ENCODE results near the gene MUC3A. TPM values are rescaled to one million over a fixed set of nuclear protein-coding genes. Genes with fewer than 3 reads are reported as not detected.

The MUC3A gene
- total and polyA plus RNA-seq, 2 experiments from 2014 or later, result 4.9 to 9.4 TPM

DNA sequence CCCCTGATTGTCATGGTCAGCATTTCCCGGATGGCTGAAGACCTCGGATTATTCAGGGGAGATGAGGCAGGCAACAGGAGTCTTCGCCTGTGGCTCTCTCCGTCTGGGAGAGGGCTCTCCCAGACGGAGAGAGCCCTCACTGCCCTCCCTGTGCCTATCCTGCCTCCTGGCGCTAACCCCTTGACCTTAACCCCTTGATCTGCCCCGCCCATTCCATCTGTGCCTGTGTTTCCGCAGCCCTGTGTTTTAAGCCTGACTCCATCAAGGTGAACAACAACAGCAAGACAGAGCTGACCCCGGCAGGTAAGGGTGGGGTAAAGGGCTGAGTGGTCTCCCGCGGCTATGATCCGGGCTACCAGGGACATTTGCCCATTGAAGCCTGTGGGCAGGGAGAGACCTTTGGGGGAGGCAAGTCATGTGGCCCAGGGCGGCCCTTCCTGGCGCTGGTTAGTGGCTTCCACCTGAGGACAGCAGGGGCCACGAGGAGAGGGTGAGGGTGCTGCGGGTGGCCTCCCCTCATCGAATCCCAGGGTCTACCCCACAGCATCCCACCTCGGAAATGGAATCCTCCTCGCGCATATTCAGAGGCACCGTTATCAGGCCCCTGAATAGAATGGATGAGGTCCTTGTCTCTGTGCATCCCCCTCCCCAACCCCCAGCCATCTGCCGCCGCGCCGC is 15.8 kb downstream of the MUC3A start:
- Histone ChIP-seq H3K9me2 (replicated peaks; ENCODE audit: insufficient read depth) (no peaks in the 10 kb centered on the region), H3K79me2 (no peaks in the 10 kb centered on the region), H3K27me3 (peaks cover 82% of the 10 kb centered on the region), H2AFZ (peak overlapping the region; percentile 40), H3K9me3 (ENCODE audit: low read depth) (no peaks in the 10 kb centered on the region), H3K36me3 (replicated peaks; ENCODE audit: insufficient read depth, low read depth) (no peaks in the 10 kb centered on the region), H3K4me2 (peak overlapping the region; percentile 81), H3K4me3 (no peak overlapping the region), H3K4me1 (ENCODE audit: insufficient read depth) (peaks cover 9% of the 10 kb centered on the region), H3K27ac (no peak overlapping the region), H4K20me1 (ENCODE audit: insufficient read depth, poor library complexity, severe bottlenecking) (no peaks in the 10 kb centered on the region)
- TF ChIP-seq EZH2 (IDR thresholded peaks at IDR 0.05; ENCODE audit: borderline replicate concordance) (no peak), EZH2phosphoT487 (IDR thresholded peaks at IDR 0.05; ENCODE audit: low read depth, severe bottlenecking, unreplicated experiment) (no peak)
- WGBS (ENCODE audit: low lambda C conversion rate, missing lambda C conversion rate), result 32% methylated on average over 25 of the region's 25 CpGs
- DNase-seq (ENCODE audit: low spot score), result no peak

DNA sequence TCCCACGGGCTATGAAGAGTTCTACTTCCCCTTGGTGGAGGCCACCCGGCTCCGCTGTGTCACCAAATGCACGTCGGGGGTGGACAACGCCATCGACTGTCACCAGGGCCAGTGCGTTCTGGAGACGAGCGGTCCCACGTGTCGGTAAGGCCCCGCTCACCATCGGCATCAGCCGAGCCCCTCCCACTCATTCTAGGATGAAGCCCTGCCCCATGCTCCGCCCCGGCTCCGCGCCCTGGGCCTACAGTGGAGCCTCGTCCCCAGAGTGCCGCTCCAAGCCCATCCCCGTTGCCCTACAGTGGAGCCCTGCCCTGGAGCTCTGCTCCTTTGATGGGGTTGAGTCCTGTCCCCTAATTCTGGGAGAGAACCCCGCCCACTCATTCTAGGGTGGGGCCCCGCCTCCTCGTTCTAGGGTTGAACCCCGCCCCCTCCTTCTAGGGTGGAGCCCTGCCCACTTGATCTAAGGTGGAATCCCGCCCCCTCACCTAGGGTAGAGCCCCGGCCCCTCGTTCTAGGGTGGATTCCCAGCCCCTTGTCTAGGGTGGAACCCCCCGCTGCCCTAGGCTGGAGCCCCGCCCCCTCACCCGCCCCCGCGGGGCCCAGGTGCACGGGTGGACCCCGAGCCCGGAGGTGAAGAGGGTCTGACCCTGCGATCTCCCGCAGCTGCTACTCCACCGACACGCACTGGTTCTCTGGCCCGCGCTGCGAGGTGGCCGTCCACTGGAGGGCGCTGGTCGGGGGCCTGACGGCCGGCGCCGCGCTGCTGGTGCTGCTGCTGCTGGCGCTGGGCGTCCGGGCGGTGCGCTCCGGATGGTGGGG is 16.6 kb downstream of the MUC3A start:
- H3K36me3 ChIP-seq (replicated peaks; ENCODE audit: insufficient read depth, low read depth), result no peaks in the 10 kb centered on the region
- H4K20me1 ChIP-seq (ENCODE audit: insufficient read depth, poor library complexity, severe bottlenecking), result no peaks in the 10 kb centered on the region
- peaks cover 74% of the 10 kb centered on the region for H3K27me3 ChIP-seq
- no peaks in the 10 kb centered on the region for H3K9me3 ChIP-seq (ENCODE audit: low read depth)
- H3K4me1 ChIP-seq (ENCODE audit: insufficient read depth), result peaks cover 9% of the 10 kb centered on the region
- no peak for TF ChIP-seq EZH2phosphoT487 (IDR thresholded peaks at IDR 0.05; ENCODE audit: low read depth, severe bottlenecking, unreplicated experiment)
- peak; percentile 58 for TF ChIP-seq EZH2 (IDR thresholded peaks at IDR 0.05; ENCODE audit: borderline replicate concordance)
- peak; percentile 98 for TF ChIP-seq CTCF (IDR thresholded peaks at IDR 0.05; ENCODE audit: poor library complexity)
- peak overlapping the region; percentile 40 for H2AFZ ChIP-seq
- H3K9me2 ChIP-seq (replicated peaks; ENCODE audit: insufficient read depth), result no peaks in the 10 kb centered on the region
- 4% methylated on average over 56 of the region's 58 CpGs for WGBS (ENCODE audit: low lambda C conversion rate, missing lambda C conversion rate)
- peak overlapping the region; percentile 20 for H3K4me3 ChIP-seq
- no peak overlapping the region for H3K27ac ChIP-seq
- no peaks in the 10 kb centered on the region for H3K79me2 ChIP-seq
- H3K4me2 ChIP-seq, result peak overlapping the region; percentile 81
- DNase-seq (ENCODE audit: low spot score), result peak; percentile 96

DNA sequence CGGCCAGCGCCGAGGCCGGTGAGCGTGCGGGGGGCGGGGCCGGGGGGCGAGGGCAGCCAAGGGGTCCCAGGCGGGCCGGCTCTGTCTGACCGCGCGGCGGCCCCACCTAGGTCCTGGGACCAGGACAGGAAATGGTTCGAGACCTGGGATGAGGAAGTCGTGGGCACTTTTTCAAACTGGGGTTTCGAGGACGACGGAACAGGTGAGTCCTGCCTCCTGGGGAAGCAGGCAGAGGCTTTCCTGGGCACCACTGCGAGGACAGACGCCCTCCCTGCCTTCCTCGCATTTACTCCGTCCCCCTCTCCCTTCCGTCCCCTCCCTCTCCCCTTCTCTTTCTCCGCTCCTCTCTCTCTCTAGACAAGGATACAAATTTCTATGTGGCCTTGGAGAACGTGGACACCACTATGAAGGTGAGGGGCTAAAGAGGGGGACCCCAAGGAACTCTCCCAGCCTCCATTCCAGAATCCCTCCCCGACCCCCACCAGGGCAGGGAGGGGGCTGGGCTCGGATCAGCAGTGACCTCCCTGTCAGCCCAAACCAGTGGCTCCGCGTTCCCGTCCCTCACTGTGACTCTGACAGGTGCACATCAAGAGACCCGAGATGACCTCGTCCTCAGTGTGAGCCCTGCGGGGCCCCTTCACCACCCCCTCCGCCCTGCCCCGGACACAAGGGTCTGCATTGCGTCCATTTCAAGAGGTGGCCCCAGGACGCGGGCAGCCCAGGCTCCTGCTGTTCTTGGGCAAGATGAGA is 17.4 kb downstream of the MUC3A start:
- Histone ChIP-seq H3K4me3 (peak overlapping the region; percentile 20), H2AFZ (no peak overlapping the region), H3K4me2 (peak overlapping the region; percentile 81), H3K27me3 (peaks cover 70% of the 10 kb centered on the region), H3K9me3 (ENCODE audit: low read depth) (no peaks in the 10 kb centered on the region), H3K9me2 (replicated peaks; ENCODE audit: insufficient read depth) (no peaks in the 10 kb centered on the region), H3K4me1 (ENCODE audit: insufficient read depth) (peaks cover 9% of the 10 kb centered on the region), H3K27ac (no peak overlapping the region), H3K36me3 (replicated peaks; ENCODE audit: insufficient read depth, low read depth) (no peaks in the 10 kb centered on the region), H4K20me1 (ENCODE audit: insufficient read depth, poor library complexity, severe bottlenecking) (no peaks in the 10 kb centered on the region), H3K79me2 (no peaks in the 10 kb centered on the region)
- DNase-seq (ENCODE audit: low spot score), result no peak
- TF ChIP-seq EZH2 (IDR thresholded peaks at IDR 0.05; ENCODE audit: borderline replicate concordance), result no peak
- TF ChIP-seq CTCF (IDR thresholded peaks at IDR 0.05; ENCODE audit: poor library complexity), result no peak
- TF ChIP-seq EZH2phosphoT487 (IDR thresholded peaks at IDR 0.05; ENCODE audit: low read depth, severe bottlenecking, unreplicated experiment), result no peak
- WGBS (ENCODE audit: low lambda C conversion rate, missing lambda C conversion rate), result 26% methylated on average over 38 of the region's 40 CpGs
